Endothelial cell of umbilical vein (primary cell): ENCODE results near the gene MCIDAS. TPM values are rescaled to one million over a fixed set of nuclear protein-coding genes. Genes with fewer than 3 reads are reported as not detected.

Experiments
- BruUV-seq: library from RNA; stranded (reverse); fragments of 400-500 nt; replicated peaks from 2 replicates; lab custom pipeline; 2021; lab: Mats Ljungman, UMichigan
- CTCF ChIA-PET: fragments of 300-600, 350-600 bp; sonication (Branson Sonifier 250); formaldehyde crosslinking; loops from one replicate; lab custom pipeline; 2021; ENCODE audit warnings: antibody characterized with exemption, inconsistent platforms; lab: Charles Lee
- POLR2A ChIA-PET: fragments of 300-600, 350-600 bp; sonication (Branson Sonifier 250); formaldehyde crosslinking; loops from one replicate; lab custom pipeline; 2021; ENCODE audit warnings: antibody characterized with exemption, inconsistent platforms; lab: Charles Lee
- DNase-seq: peaks from one replicate; pipeline ENCODE4 v3.0.0-alpha.2; 2011; ENCODE audit warnings: low read depth, low spot score
- FAIRE-seq: peaks from 2 replicates; lab custom pipeline; 2011; peaks lifted over from hg19 to GRCh38; lab: Jason Lieb, UNC
- H2AFZ ChIP-seq: 2 replicates; pipeline ENCODE4 v1.6.0; 2012; ENCODE audit warnings: low read depth, low read length, control low read depth, inconsistent platforms
- H3K27ac ChIP-seq: 2 replicates; pipeline ENCODE4 v1.5.1; 2011; ENCODE audit warnings: low read depth, mild to moderate bottlenecking, control low read depth, low read length, moderate library complexity; ENCODE audit not compliant: insufficient read depth
- H3K27me3 ChIP-seq, 2 experiments: 2 replicates each; pipeline versions ENCODE4 v1.6.0 to v1.6.1; 2011; ENCODE audit warnings: low read length in 2 of 2, mixed read lengths in 1 of 2; ENCODE audit not compliant: control insufficient read depth in 2 of 2, insufficient read depth in 2 of 2
- H3K36me3 ChIP-seq, 2 experiments: 2 replicates in 1 of 2; 3 replicates in 1 of 2; pipeline ENCODE4 v1.5.1; 2011; ENCODE audit warnings: low read length in 2 of 2, mild to moderate bottlenecking in 1 of 2, moderate library complexity in 1 of 2; ENCODE audit not compliant: control insufficient read depth in 2 of 2, insufficient read depth in 2 of 2; ENCODE audit errors: extremely low read depth in 1 of 2
- H3K4me1 ChIP-seq: 3 replicates; pipeline ENCODE4 v1.5.1; 2011; ENCODE audit warnings: mild to moderate bottlenecking, low read length; ENCODE audit not compliant: control insufficient read depth, insufficient read depth; ENCODE audit errors: extremely low read depth
- H3K4me2 ChIP-seq: 2 replicates; pipeline ENCODE4 v1.6.1; 2011; ENCODE audit warnings: low read length, control low read depth, mixed read lengths; ENCODE audit not compliant: insufficient read depth
- H3K4me3 ChIP-seq, 3 experiments: fragments of 200-600 bp in 1 of 3; sonication (generic), shearing (Covaris generic) in 1 of 3; replicated peaks in 1 of 3; 2 replicates each; pipeline ENCODE4 v1.5.1; 2011 to 2016; ENCODE audit warnings: control low read depth in 3 of 3, low read length in 3 of 3, mild to moderate bottlenecking in 2 of 3, inconsistent platforms in 1 of 3, low read depth in 1 of 3, moderate library complexity in 1 of 3; ENCODE audit not compliant: insufficient read depth in 1 of 3
- H3K79me2 ChIP-seq: 2 replicates; pipeline ENCODE4 v1.6.0; 2012; ENCODE audit warnings: low read length, inconsistent platforms; ENCODE audit not compliant: control insufficient read depth, insufficient read depth
- H3K9ac ChIP-seq: replicated peaks from 2 replicates; pipeline ENCODE3; 2011; ENCODE audit warnings: low read length, control low read depth; ENCODE audit not compliant: insufficient read depth; ENCODE audit errors: extremely low read depth
- H3K9me1 ChIP-seq: replicated peaks from 3 replicates; pipeline ENCODE4 v1.6.0; 2011; ENCODE audit warnings: mild to moderate bottlenecking, low read length; ENCODE audit not compliant: control insufficient read depth, insufficient read depth; ENCODE audit errors: extremely low read depth
- H3K9me3 ChIP-seq: replicated peaks from 2 replicates; pipeline ENCODE4 v1.5.1; 2012; ENCODE audit warnings: low read length, inconsistent platforms; ENCODE audit not compliant: control insufficient read depth, insufficient read depth
- H4K20me1 ChIP-seq: replicated peaks from 2 replicates; pipeline ENCODE3; 2011; ENCODE audit warnings: mild to moderate bottlenecking, low read length; ENCODE audit not compliant: control insufficient read depth, insufficient read depth; ENCODE audit errors: extremely low read depth
- CTCF ChIP-seq, 2 donors: IDR thresholded peaks; 1 replicate in 1 of 2; 2 replicates in 1 of 2; pipeline ENCODE4 v1.5.1; 2011; ENCODE audit warnings: low read length in 2 of 2, mild to moderate bottlenecking in 2 of 2, moderate library complexity in 2 of 2, control low read depth in 1 of 2, inconsistent platforms in 1 of 2, low read depth in 1 of 2; ENCODE audit not compliant: insufficient read depth in 1 of 2; ENCODE audit errors: extremely low read depth in 1 of 2
- EZH2 ChIP-seq: IDR thresholded peaks from 2 replicates; pipeline ENCODE4 v1.6.1; 2012; ENCODE audit warnings: borderline replicate concordance, low read depth, mild to moderate bottlenecking, moderate library complexity, low read length, inconsistent platforms; ENCODE audit not compliant: severe bottlenecking
- FOS ChIP-seq: IDR thresholded peaks from 2 replicates; pipeline ENCODE4 v1.6.1; 2011; ENCODE audit warnings: mild to moderate bottlenecking, low read length, moderate library complexity, borderline replicate concordance; ENCODE audit not compliant: insufficient read depth
- GATA2 ChIP-seq: IDR thresholded peaks from 2 replicates; pipeline ENCODE4 v1.7.0; 2011; ENCODE audit warnings: low read depth, mild to moderate bottlenecking, moderate library complexity, mixed read lengths, low read length; ENCODE audit not compliant: insufficient read length, insufficient read depth
- JUN ChIP-seq: IDR thresholded peaks from 2 replicates; pipeline ENCODE4 v1.6.1; 2011; ENCODE audit warnings: borderline replicate concordance, low read depth; ENCODE audit not compliant: insufficient read length, insufficient read depth
- MAX ChIP-seq: IDR thresholded peaks from 2 replicates; pipeline ENCODE4 v1.6.1; 2011; ENCODE audit not compliant: insufficient read depth, insufficient read length
- MYC ChIP-seq: IDR thresholded peaks from one replicate; pipeline ENCODE4 v1.6.1; 2011; ENCODE audit warnings: mild to moderate bottlenecking, low read depth, low read length
- POLR2A ChIP-seq: IDR thresholded peaks from 2 replicates; pipeline ENCODE4 v1.6.1; 2012; ENCODE audit warnings: low read depth, mild to moderate bottlenecking, control low read depth, low read length
- POLR2AphosphoS5 ChIP-seq: IDR thresholded peaks from 2 replicates; pipeline ENCODE4 v1.6.1; 2012; ENCODE audit warnings: low read depth, mild to moderate bottlenecking, control low read depth, low read length, moderate library complexity; ENCODE audit not compliant: insufficient read depth
- dilution Hi-C: fragments of 300-500 bp; cut with MboI; formaldehyde crosslinking; loops from one replicate; pipeline ENCODE4 v1.15.0; 2019; ENCODE audit warnings: low sequenced_read_pairs; ENCODE audit not compliant: extremely low pct_ligation_motif_present
- intact Hi-C: fragments of 100-400 bp; cut with micrococcal nuclease; formaldehyde crosslinking; loops from one replicate; pipeline ENCODE4 v1.10.0; 2022
- polyA plus RNA-seq, 4 experiments: library from polyadenylated mRNA; depleted of rRNA in 3 of 4; stranded (reverse) in 3 of 4; unstranded in 1 of 4; fragments of >200 nt; gene quantifications; 2 replicates each; pipeline versions ENCODE4 v1.2.1 to v1.2.3, GENCODE V29; 2011 to 2012; ENCODE audit warnings: missing spikeins in 1 of 4
- total RNA-seq: library from RNA; stranded (reverse); gene quantifications from 2 replicates; pipeline ENCODE4 v1.2.3, GENCODE V29; 2021

MCIDAS gene
- total and polyA plus RNA-seq, 2 donors (not counting 3 experiments of a cell fraction or from before 2014, with no cell fraction given): not detected

GRCh38 chr5:55234121-55234700, 7.1 kb upstream of the MCIDAS start:
- peak overlapping the region; percentile 45 for H2AFZ ChIP-seq
- H3K4me2 ChIP-seq: peak overlapping the region; percentile 93
- H3K9ac ChIP-seq: no peak overlapping the region
- POLR2A ChIA-PET: interaction anchor here (0.9 kb wide), 1 partner anchor 73 kb away, joined by 3 read pairs; the partner anchor contains the start of genes DHX29 and MTREX
- DNase-seq (peak; percentile 35), FAIRE-seq (peak; percentile 73)
- no peak overlapping the region for H3K27ac ChIP-seq
- H4K20me1 ChIP-seq: no peaks in the 10 kb centered on the region
- H3K9me3 ChIP-seq: no peaks in the 10 kb centered on the region
- no TSS peak for BruUV-seq
- CTCF ChIA-PET: interaction anchor here (0.9 to 1.7 kb wide), 9 partner anchors 9 to 458 kb away, joined by 3 to 6 read pairs (median 3); partner anchors contain the start of gene MTREX
- dilution Hi-C loops (loop anchor here (10.0 kb wide), 1 partner anchor 69 kb away; the partner anchor contains the start of gene GPX8), intact Hi-C loops (loop anchor here (5.0 kb wide), 2 partner anchors 73 to 298 kb away; partner anchors contain the start of genes DHX29, MTREX and PLPP1)
- TF ChIP-seq MAX (no peak), CTCF (IDR thresholded peaks at IDR 0.05; ENCODE audit: extremely low read depth in 1 of 2, insufficient read depth in 1 of 2, low read depth in 1 of 2, low read length in 2 of 2) (no peak), GATA2 (no peak), EZH2 (no peak), JUN (no peak), FOS (no peak), MYC (no peak), POLR2A (no peak), POLR2AphosphoS5 (no peak)
- H3K79me2 ChIP-seq: no peaks in the 10 kb centered on the region
- peak overlapping the region; percentile 44 to 70 (median 53) for H3K4me3 ChIP-seq
- H3K27me3 ChIP-seq: peaks cover 36% of the 10 kb centered on the region in 2 experiments
- peaks cover 26% of the 10 kb centered on the region for H3K4me1 ChIP-seq
- no peaks in the 10 kb centered on the region for H3K36me3 ChIP-seq
- H3K9me1 ChIP-seq: no peaks in the 10 kb centered on the region
